Measurements from ENCODE around the gene OR5W2. TPM values are rescaled to one million over a fixed set of nuclear protein-coding genes. Genes with fewer than 3 reads are reported as not detected.
"Not testable (repeated sequence)": the region's sequence is repeated elsewhere in the genome, so short reads cannot be mapped to it uniquely, and the experiment has no call there.

The OR5W2 gene
- total RNA-seq, 2 experiments from 2014 or later: not detected

DNA sequence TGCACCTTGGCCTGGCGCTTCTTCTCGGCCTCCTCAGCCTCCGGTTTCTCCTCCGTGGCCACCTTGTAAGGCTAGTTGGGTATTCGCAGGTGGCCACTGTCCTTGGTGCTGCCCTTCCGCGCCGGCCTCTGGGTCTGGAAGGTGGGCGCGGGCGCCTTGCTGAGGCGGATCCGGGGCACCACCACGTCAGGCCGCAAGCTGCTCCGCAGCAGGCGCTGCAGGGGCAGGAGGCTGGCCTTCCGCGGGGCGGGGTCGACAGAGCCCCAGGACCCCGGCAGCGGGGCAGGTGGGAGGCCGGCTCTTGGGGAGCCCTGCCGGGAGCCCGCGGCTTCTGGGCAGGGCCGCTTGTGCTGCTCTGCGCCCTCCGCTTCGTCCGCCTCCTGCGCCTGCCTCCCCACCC, 41.7 kb downstream of the OR5W2 start:
- H3K27me3 ChIP-seq (ENCODE audit: control insufficient read depth in 1 of 2, insufficient read depth in 2 of 2, low read length in 2 of 2); H3K4me3 Mint-ChIP-seq; H3K9me3 Mint-ChIP-seq; CTCF ChIA-PET; DNase-seq; H3K4me3 ChIP-seq (ENCODE audit: low read length); H3K4me1 ChIP-seq (ENCODE audit: insufficient read depth, low read length); H3K27me3 Mint-ChIP-seq; H3K4me1 Mint-ChIP-seq (ENCODE audit: low read depth); POLR2A ChIA-PET; H3K27ac ChIP-seq (ENCODE audit: low read depth in 1 of 2, low read length in 2 of 2); H3K36me3 Mint-ChIP-seq (ENCODE audit: low read depth); ATAC-seq (ENCODE audit: poor library complexity); H3K27ac Mint-ChIP-seq; intact Hi-C loops (cut with DNase I, micrococcal nuclease); H3K36me3 ChIP-seq (ENCODE audit: insufficient read depth, low read length): not testable (repeated sequence)
- peaks cover 0 to 46% of the 10 kb centered on the region in 2 experiments for H3K9me3 ChIP-seq (ENCODE audit: control insufficient read depth in 1 of 2, insufficient read depth in 1 of 2, low read length in 2 of 2)

DNA sequence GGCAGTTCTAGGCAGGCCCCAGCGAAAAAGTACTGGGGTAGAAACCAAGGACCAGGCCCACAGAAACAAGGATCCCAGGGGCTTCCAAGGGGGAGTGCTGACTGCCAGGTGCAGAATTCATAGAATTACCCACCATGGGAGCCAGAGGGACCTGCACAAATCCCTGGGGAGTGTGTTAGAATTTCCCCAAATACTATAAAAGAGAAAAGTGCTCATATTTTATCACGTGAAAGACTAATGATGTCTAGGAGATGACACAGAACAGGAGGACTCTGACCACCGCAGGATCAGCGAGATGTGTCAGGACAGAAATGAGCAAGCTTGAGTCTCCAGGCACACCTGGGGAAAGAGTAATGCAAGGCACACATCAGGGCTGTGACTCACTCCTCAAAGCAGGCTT, 47.0 kb downstream of the OR5W2 start:
- H3K36me3 ChIP-seq (ENCODE audit: insufficient read depth, low read length); H3K27me3 ChIP-seq (ENCODE audit: control insufficient read depth in 1 of 2, insufficient read depth in 2 of 2, low read length in 2 of 2); POLR2A ChIA-PET; H3K27ac Mint-ChIP-seq; ATAC-seq (ENCODE audit: poor library complexity); H3K4me3 Mint-ChIP-seq; CTCF ChIA-PET; H3K36me3 Mint-ChIP-seq (ENCODE audit: low read depth); DNase-seq; H3K27me3 Mint-ChIP-seq; H3K9me3 Mint-ChIP-seq; H3K4me1 ChIP-seq (ENCODE audit: insufficient read depth, low read length); intact Hi-C loops (cut with DNase I, micrococcal nuclease); H3K4me3 ChIP-seq (ENCODE audit: low read length); H3K4me1 Mint-ChIP-seq (ENCODE audit: low read depth); H3K27ac ChIP-seq (ENCODE audit: low read depth in 1 of 2, low read length in 2 of 2): not testable (repeated sequence)
- H3K9me3 ChIP-seq (ENCODE audit: control insufficient read depth in 1 of 2, insufficient read depth in 1 of 2, low read length in 2 of 2): peaks cover 0 to 30% of the 10 kb centered on the region in 2 experiments

Other genes starting within 250 kb of the OR5W2 start
- not detected for gene OR5D13, start 141.1 kb downstream of the OR5W2 start, total RNA-seq
- gene OR5D14, start 119.0 kb downstream of the OR5W2 start, total RNA-seq: not detected
- not detected for gene OR5L1, start 103.2 kb downstream of the OR5W2 start, total RNA-seq
- gene OR5D18, start 95.0 kb downstream of the OR5W2 start, total RNA-seq: not detected
- not detected for gene OR5L2, start 87.4 kb downstream of the OR5W2 start, total RNA-seq
- gene OR5D16, start 75.8 kb downstream of the OR5W2 start, total RNA-seq: not detected
- not detected for gene TRIM51, start 31.3 kb downstream of the OR5W2 start, total RNA-seq
- not detected for gene OR5I1, start 21.8 kb upstream of the OR5W2 start, total RNA-seq
- not detected for gene OR10AG1, start 55.4 kb upstream of the OR5W2 start, total RNA-seq
- not detected for gene OR5F1, start 80.0 kb upstream of the OR5W2 start, total RNA-seq
- not detected for gene OR5AS1, start 113.1 kb upstream of the OR5W2 start, total RNA-seq
- not detected for gene OR8I2, start 178.7 kb upstream of the OR5W2 start, total RNA-seq
- gene OR8H2, start 189.1 kb upstream of the OR5W2 start, total RNA-seq: not detected
- gene OR8H3, start 207.8 kb upstream of the OR5W2 start, total RNA-seq: not detected
- not detected for gene OR8J3, start 225.6 kb upstream of the OR5W2 start, total RNA-seq
- not detected for gene OR8K5, start 245.7 kb upstream of the OR5W2 start, total RNA-seq

All from CD4-positive, alpha-beta T cell (primary cell).